ENCODE results near the gene ANO9.
A peak's percentile ranks its signal among the peaks of the same experiment; 100 is the strongest.
"Not testable (repeated sequence)": the region's sequence is repeated elsewhere in the genome, so short reads cannot be mapped to it uniquely, and the experiment has no call there.

The ANO9 gene

GRCh38 chr11:405323-405953 is 36.4 kb downstream of the ANO9 start:
- no peaks in the 10 kb centered on the region for H3K27me3 ChIP-seq (ENCODE audit: insufficient read depth, low read depth, severe bottlenecking)
- DNase-seq: no peak
- H3K27ac ChIP-seq: no peak overlapping the region
- no peak overlapping the region for H3K4me3 ChIP-seq (ENCODE audit: low read depth, low read length)
- TF ChIP-seq, protein P1, sequence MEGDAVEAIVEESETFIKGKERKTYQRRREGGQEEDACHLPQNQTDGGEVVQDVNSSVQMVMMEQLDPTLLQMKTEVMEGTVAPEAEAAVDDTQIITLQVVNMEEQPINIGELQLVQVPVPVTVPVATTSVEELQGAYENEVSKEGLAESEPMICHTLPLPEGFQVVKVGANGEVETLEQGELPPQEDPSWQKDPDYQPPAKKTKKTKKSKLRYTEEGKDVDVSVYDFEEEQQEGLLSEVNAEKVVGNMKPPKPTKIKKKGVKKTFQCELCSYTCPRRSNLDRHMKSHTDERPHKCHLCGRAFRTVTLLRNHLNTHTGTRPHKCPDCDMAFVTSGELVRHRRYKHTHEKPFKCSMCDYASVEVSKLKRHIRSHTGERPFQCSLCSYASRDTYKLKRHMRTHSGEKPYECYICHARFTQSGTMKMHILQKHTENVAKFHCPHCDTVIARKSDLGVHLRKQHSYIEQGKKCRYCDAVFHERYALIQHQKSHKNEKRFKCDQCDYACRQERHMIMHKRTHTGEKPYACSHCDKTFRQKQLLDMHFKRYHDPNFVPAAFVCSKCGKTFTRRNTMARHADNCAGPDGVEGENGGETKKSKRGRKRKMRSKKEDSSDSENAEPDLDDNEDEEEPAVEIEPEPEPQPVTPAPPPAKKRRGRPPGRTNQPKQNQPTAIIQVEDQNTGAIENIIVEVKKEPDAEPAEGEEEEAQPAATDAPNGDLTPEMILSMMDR (IDR thresholded peaks at IDR 0.05; ENCODE audit: low read depth, low read length): peak; percentile 35; the same call in 1 of the 2 replicates
- H3K9me3 ChIP-seq (ENCODE audit: severe bottlenecking): peaks cover 5% of the 10 kb centered on the region
- no peaks in the 10 kb centered on the region for H3K36me3 ChIP-seq

DNA sequence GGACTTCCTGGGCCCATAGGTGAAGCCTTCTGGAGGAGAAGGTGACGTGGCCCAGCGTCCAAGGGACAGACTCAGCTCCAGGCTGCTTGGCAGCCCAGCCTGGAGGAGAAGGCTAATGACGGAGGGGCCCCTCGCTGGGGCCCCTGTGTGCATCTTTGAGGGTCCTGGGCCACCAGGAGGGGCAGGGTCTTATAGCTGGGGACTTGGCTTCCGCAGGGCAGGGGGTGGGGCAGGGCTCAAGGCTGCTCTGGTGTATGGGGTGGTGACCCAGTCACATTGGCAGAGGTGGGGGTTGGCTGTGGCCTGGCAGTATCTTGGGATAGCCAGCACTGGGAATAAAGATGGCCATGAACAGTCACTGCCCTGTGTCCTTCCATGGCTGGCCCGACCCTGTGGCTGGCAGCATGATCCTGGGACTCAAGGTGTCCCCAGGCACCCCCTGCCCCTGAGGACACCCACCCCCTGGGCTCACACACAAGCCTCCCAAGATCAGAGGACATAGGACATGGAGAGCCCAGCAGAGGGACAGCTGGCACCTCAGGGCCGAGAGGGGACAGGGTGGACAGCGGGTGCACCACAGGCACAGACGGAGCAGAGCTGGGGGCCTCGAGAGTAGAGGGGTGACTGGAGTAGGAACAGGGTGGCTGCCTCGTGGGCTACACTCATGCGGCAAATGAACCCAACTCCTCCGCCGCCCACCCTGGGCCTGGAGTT is 37.1 kb downstream of the ANO9 start:
- DNase-seq: no peak
- H3K27ac ChIP-seq: no peak overlapping the region
- H3K9me3 ChIP-seq (ENCODE audit: severe bottlenecking): peaks cover 12% of the 10 kb centered on the region
- no peaks in the 10 kb centered on the region for H3K27me3 ChIP-seq (ENCODE audit: insufficient read depth, low read depth, severe bottlenecking)
- TF ChIP-seq, protein P1 (IDR thresholded peaks at IDR 0.05; ENCODE audit: low read depth, low read length): no peak
- no peaks in the 10 kb centered on the region for H3K36me3 ChIP-seq
- H3K4me3 ChIP-seq (ENCODE audit: low read depth, low read length): no peak overlapping the region

- no peak for DNase-seq
- Histone ChIP-seq H3K27ac (no peak overlapping the region), H3K36me3 (no peaks in the 10 kb centered on the region), H3K4me3 (ENCODE audit: low read depth, low read length) (no peak overlapping the region), H3K27me3 (ENCODE audit: insufficient read depth, low read depth, severe bottlenecking) (no peaks in the 10 kb centered on the region), H3K9me3 (ENCODE audit: severe bottlenecking) (peaks cover 15% of the 10 kb centered on the region)
- TF ChIP-seq, protein P1 (IDR thresholded peaks at IDR 0.05; ENCODE audit: low read depth, low read length): no peak
These were observed 37.9 kb downstream of the ANO9 start for GRCh38 chr11:403761-404431.

GRCh38 chr11:403021-403760 is 38.6 kb downstream of the ANO9 start:
- Histone ChIP-seq H3K27ac (no peak overlapping the region), H3K9me3 (ENCODE audit: severe bottlenecking) (peaks cover 15% of the 10 kb centered on the region), H3K27me3 (ENCODE audit: insufficient read depth, low read depth, severe bottlenecking) (no peaks in the 10 kb centered on the region), H3K36me3 (no peaks in the 10 kb centered on the region), H3K4me3 (ENCODE audit: low read depth, low read length) (no peak overlapping the region)
- no peak for DNase-seq
- TF ChIP-seq, protein P1 (IDR thresholded peaks at IDR 0.05; ENCODE audit: low read depth, low read length): no peak

DNA sequence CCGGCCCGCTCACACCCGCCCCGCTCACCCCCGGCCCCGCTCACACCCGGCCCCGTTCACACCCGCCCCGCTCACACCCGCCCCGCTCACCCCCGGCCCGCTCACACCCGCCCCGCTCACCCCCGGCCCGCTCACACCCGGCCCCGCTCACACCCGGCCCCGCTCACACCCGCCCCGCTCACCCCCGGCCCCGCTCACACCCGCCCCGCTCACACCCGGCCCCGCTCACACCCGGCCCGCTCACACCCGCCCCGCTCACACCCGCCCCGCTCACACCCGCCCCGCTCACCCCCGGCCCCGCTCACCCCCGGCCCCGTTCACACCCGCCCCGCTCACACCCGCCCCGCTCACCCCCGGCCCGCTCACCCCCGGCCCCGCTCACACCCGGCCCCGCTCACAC is 40.6 kb downstream of the ANO9 start:
- not testable (repeated sequence) for H3K36me3 ChIP-seq

GRCh38 chr11:400241-400689 is 41.5 kb downstream of the ANO9 start:
- H3K27me3 ChIP-seq (ENCODE audit: insufficient read depth, low read depth, severe bottlenecking): no peaks in the 10 kb centered on the region
- H3K36me3 ChIP-seq: no peaks in the 10 kb centered on the region
- no peak overlapping the region for H3K27ac ChIP-seq
- TF ChIP-seq, protein P1 (IDR thresholded peaks at IDR 0.05; ENCODE audit: low read depth, low read length): no peak
- peaks cover 10% of the 10 kb centered on the region for H3K9me3 ChIP-seq (ENCODE audit: severe bottlenecking)
- no peak overlapping the region for H3K4me3 ChIP-seq (ENCODE audit: low read depth, low read length)
- no peak for DNase-seq

More for the DNA sequence above, 40.6 kb downstream of the ANO9 start:
- not testable (repeated sequence) for DNase-seq; H3K9me3 ChIP-seq (ENCODE audit: severe bottlenecking); H3K4me3 ChIP-seq (ENCODE audit: low read depth, low read length); H3K27me3 ChIP-seq (ENCODE audit: insufficient read depth, low read depth, severe bottlenecking); H3K27ac ChIP-seq
